RWPE2 (cell line): ENCODE measurements around the gene DLX6.
A peak's percentile ranks its signal among the peaks of the same experiment; 100 is the strongest.

Source experiments
- ATAC-seq: fragments of 200-7000 bp; cut with Tn5 transposase; 3 replicates; pipeline ENCODE4 v1.9.1; 2021; ENCODE audit warnings: low read depth
- DNase-seq: peaks from one replicate; pipeline ENCODE4 v3.0.0-alpha.2; 2020; ENCODE audit warnings: low spot score
- H3K27ac ChIP-seq: fragments of 450-650 bp; 2 replicates; pipeline ENCODE4 v1.5.1; 2017; ENCODE audit warnings: mild to moderate bottlenecking; ENCODE audit not compliant: poor library complexity, severe bottlenecking
- H3K27me3 ChIP-seq: fragments of 250-450 bp; sonication (Bioruptor Pico); 2 replicates; pipeline ENCODE4 v1.5.1; 2021; ENCODE audit warnings: mild to moderate bottlenecking, moderate library complexity; ENCODE audit not compliant: insufficient read depth, poor library complexity, severe bottlenecking
- H3K36me3 ChIP-seq: fragments of 250-450 bp; sonication (Bioruptor Pico); 2 replicates; pipeline ENCODE4 v1.5.1; 2020; ENCODE audit warnings: low read depth, mild to moderate bottlenecking, moderate library complexity
- H3K4me1 ChIP-seq: fragments of 250-450 bp; sonication (Bioruptor Pico); 2 replicates; pipeline ENCODE4 v1.5.1; 2021; ENCODE audit warnings: mild to moderate bottlenecking, moderate library complexity; ENCODE audit not compliant: insufficient read depth, poor library complexity, severe bottlenecking
- H3K4me3 ChIP-seq: fragments of 250-450 bp; sonication (Bioruptor Pico); 2 replicates; pipeline ENCODE4 v1.5.1; 2021; ENCODE audit warnings: mild to moderate bottlenecking, moderate library complexity; ENCODE audit not compliant: severe bottlenecking
- H3K9me3 ChIP-seq: fragments of 250-450 bp; sonication (Bioruptor Pico); 2 replicates; pipeline ENCODE4 v1.5.1; 2021; ENCODE audit warnings: mild to moderate bottlenecking, moderate library complexity; ENCODE audit not compliant: severe bottlenecking
- TF ChIP-seq, protein P1 (sequence below): fragments of 450-650 bp; IDR thresholded peaks from one replicate; pipeline ENCODE4 v1.5.1; 2017; ENCODE audit warnings: mild to moderate bottlenecking, moderate library complexity; ENCODE audit not compliant: poor library complexity, severe bottlenecking

Gene DLX6

DNA sequence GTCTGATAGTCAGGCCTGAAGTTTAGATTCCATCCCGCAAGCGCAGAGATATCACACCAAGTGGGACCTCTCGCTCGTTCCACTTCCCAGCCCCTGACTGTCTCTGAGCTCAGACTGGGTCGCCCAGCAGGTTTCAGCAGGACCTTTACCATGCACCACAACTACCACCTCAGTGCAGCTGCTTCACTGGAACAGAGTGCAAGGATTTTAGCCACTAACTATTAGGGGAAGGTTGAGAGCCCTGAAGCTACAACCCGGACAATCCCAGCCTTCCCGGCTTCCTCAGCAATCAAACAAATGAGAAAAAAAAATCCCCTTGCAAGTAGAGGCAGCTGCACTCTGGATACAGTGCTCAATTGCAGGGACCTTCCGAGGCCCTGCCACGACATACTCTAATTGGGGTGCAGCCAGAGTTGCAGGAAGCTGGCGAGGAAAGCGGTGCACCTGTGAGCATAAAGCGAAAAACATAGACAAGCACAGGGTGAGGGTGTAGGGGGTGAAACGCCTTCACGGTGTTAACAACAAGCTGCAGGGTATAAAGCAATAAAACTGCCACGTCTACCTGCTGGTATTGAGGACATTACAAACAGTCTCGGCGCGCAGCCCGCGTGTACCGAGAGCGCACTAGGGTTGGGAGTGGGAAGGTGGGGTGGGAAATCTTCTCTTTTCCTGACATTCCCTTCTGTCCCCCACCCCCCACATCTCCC is 2.6 kb upstream of the DLX6 start:
- DNase-seq (no peak), ATAC-seq (no peak)

DNA sequence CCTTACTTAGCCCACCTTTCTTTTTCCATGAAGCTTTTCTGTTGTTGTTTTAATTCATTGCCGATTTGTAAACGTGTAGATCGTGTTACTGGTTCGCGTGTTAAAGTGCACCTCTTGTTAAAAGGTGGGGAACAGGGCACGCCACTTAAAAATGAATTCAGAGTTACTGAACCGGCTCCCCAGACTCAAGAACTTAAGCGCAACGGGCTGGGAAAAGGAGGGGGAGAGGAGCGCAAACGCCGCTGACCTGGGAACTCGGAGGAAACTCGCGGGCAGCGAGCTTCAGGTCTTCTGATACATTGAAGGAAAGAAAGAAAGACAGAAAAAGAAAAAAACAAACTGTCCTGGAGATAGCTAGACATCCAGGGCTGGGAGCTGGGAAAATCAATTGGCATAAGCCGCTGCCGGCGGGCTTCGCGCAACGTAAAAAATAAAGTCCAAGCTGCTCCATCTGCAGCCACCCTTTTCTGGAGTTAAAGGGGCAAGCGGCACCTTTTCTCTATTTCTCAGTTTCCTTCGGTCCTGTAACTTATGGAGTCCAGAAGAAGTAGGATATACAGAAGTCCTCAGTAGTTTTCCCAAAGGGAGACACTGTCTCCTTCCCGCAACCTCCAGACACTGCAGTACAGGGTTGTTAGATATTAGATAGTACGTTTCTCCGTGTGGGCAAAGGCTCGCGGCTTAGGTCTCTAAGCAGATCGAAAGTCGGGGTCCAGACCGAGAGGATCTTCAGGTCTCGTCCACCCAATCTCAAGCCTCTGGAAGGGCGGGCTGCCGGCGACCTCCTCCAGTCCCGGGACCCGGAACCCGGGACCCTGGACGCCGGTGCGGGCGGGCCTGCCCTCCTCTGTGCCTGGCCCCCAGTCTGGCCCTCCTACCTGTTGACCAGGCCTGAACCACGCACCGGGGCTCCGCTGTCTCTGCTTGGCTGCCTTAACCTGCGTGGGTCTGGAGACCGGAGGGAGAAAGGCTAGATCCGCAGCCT is 1.8 kb upstream of the DLX6 start:
- H3K4me3 ChIP-seq = no peak overlapping the region
- ATAC-seq (no peak), DNase-seq (no peak)
- no peaks in the 10 kb centered on the region for H3K9me3 ChIP-seq
- TF ChIP-seq, protein P1, sequence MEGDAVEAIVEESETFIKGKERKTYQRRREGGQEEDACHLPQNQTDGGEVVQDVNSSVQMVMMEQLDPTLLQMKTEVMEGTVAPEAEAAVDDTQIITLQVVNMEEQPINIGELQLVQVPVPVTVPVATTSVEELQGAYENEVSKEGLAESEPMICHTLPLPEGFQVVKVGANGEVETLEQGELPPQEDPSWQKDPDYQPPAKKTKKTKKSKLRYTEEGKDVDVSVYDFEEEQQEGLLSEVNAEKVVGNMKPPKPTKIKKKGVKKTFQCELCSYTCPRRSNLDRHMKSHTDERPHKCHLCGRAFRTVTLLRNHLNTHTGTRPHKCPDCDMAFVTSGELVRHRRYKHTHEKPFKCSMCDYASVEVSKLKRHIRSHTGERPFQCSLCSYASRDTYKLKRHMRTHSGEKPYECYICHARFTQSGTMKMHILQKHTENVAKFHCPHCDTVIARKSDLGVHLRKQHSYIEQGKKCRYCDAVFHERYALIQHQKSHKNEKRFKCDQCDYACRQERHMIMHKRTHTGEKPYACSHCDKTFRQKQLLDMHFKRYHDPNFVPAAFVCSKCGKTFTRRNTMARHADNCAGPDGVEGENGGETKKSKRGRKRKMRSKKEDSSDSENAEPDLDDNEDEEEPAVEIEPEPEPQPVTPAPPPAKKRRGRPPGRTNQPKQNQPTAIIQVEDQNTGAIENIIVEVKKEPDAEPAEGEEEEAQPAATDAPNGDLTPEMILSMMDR = no peak
- no peaks in the 10 kb centered on the region for H3K4me1 ChIP-seq
- H3K27me3 ChIP-seq = peaks cover 75% of the 10 kb centered on the region
- H3K36me3 ChIP-seq = no peaks in the 10 kb centered on the region
- no peak overlapping the region for H3K27ac ChIP-seq

More for the DNA sequence above, 2.6 kb upstream of the DLX6 start:
- Histone ChIP-seq H3K4me3 (no peak overlapping the region), H3K27ac (no peak overlapping the region), H3K36me3 (no peaks in the 10 kb centered on the region), H3K9me3 (no peaks in the 10 kb centered on the region), H3K4me1 (no peaks in the 10 kb centered on the region), H3K27me3 (peaks cover 82% of the 10 kb centered on the region)
- TF ChIP-seq, protein P1 = no peak

DNA sequence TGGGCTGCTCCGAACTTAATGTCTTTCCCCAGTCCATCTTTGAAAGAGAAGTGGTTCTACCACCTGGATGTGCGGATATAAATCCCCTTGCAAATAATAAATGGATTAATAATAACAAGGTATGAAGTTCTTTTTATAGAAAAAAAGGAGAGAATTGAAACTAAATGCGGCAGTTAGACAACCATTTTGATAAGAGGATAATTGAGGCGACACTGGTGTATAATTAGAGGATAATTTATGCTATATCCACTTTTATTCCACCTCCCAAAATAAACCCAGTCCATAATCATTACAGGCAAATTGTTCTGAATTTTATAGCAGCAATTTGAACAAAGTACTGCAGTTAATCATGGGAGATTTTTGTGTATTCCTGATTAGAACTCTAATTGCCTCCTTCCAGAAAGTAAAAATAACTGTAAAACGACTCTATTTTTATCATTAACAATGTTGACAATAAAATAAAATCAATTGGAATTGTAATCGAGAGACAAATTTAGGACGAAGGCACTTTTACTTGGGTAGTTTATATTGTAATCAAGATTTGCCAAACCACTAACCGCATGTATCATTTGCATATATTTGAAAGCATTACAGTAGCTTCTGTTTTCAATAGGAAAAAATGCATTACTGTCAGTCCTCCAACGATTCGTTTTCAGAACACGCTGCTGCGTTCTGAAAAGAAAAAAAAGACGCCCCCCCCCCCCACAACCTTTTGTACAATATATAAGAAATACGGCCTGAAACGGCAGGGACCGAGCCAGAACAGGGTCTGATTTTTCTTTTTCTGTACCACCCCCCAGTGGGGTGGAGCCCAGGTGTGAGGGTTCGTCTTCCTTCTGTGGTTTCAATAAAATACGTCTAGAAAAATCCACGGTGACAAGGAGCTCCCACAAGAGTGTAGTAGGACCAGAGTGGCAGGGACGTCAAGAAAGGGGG is 838 bp upstream of the DLX6 start:
- peaks cover 77% of the 10 kb centered on the region for H3K27me3 ChIP-seq
- ATAC-seq = no peak
- H3K9me3 ChIP-seq = no peaks in the 10 kb centered on the region
- TF ChIP-seq, protein P1 = no peak
- no peak for DNase-seq
- H3K4me3 ChIP-seq = peak overlapping the region; percentile 24
- no peaks in the 10 kb centered on the region for H3K4me1 ChIP-seq
- no peak overlapping the region for H3K27ac ChIP-seq
- H3K36me3 ChIP-seq = no peaks in the 10 kb centered on the region

DNA sequence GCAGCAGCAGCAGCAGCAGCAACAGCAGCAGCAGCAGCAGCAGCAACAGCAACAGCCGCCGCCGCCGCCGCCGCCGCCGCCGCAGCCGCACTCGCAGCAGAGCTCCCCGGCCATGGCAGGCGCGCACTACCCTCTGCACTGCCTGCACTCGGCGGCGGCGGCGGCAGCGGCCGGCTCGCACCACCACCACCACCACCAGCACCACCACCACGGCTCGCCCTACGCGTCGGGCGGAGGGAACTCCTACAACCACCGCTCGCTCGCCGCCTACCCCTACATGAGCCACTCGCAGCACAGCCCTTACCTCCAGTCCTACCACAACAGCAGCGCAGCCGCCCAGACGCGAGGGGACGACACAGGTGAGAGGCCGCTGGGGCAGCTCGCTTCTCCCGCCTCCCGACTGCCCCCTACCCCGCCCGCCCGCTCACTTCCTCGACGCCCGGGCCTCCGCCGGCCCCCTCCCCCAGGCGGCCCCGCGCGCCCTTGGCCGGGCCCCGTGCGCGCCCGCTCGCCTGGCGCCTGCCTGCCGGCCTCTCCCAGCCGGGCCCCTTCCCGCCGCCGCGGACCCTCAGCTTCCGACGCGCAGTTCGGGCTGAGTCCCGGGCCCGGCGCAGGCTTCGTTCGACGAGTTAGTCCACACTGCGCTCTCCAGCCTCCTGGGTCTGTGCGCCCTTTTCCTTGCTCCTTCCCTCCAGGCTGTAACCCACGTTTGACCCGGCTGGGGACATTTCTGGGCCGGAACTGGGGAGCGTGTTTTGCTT is 882 bp downstream of the DLX6 start:
- Histone ChIP-seq H3K36me3 (no peaks in the 10 kb centered on the region), H3K4me3 (peak overlapping the region; percentile 24), H3K27me3 (peaks cover 80% of the 10 kb centered on the region), H3K4me1 (no peaks in the 10 kb centered on the region), H3K27ac (no peak overlapping the region), H3K9me3 (no peaks in the 10 kb centered on the region)
- ATAC-seq = peak; percentile 87
- TF ChIP-seq, protein P1 = no peak
- no peak for DNase-seq
